Measurements from ENCODE around the gene AIG1.

GRCh38 chr6:143099647-143100046 is 39.0 kb downstream of the AIG1 start:
- TF ChIP-seq EP300 (IDR thresholded peaks at IDR 0.05): no peak
- TF ChIP-seq POLR2A (IDR thresholded peaks at IDR 0.05): no peak
- no peak for TF ChIP-seq CTCF (IDR thresholded peaks at IDR 0.05)
